HepG2 (cell line): Measurements from ENCODE around the gene TMC2. TPM values are rescaled to one million over a fixed set of nuclear protein-coding genes. Genes with fewer than 3 reads are reported as not detected.

ENCODE experiments used
- CC2D1A ChIP-seq: sonication (generic); formaldehyde crosslinking; IDR thresholded peaks from 2 replicates; pipeline ENCODE4 v1.8.1; 2023; ENCODE audit warnings: mild to moderate bottlenecking, missing genetic modification reagents
- CCAR2 ChIP-seq: fragments of 200-400 bp; formaldehyde crosslinking; optimal IDR thresholded peaks from 2 replicates; pipeline ENCODE3; 2018; ENCODE audit warnings: low read depth, mild to moderate bottlenecking, low read length, moderate library complexity
- MED13 ChIP-seq: sonication (generic); formaldehyde crosslinking; IDR thresholded peaks from 2 replicates; pipeline ENCODE4 v1.5.0; 2020; ENCODE audit warnings: missing genetic modification reagents
- NFE2L2 ChIP-seq: fragments of 150-350 bp; IDR thresholded peaks from 2 replicates; pipeline ENCODE4 v1.6.1; 2014; ENCODE audit warnings: low read length
- NR2F1 ChIP-seq, 2 experiments: fragments of 450-650 bp in 1 of 2; formaldehyde crosslinking in 1 of 2; IDR thresholded peaks; 2 replicates each; pipeline versions ENCODE4 v1.5.0 to v1.6.1; 2016 to 2020; ENCODE audit warnings: mild to moderate bottlenecking in 1 of 2, missing compliant biosample characterization in 1 of 2, missing genetic modification reagents in 1 of 2, moderate library complexity in 1 of 2
- PHF20 ChIP-seq: sonication (generic); formaldehyde crosslinking; IDR thresholded peaks from 2 replicates; pipeline ENCODE4 v1.5.0; 2020; ENCODE audit warnings: mild to moderate bottlenecking, missing genetic modification reagents
- REXO4 ChIP-seq: sonication (generic); formaldehyde crosslinking; IDR thresholded peaks from 2 replicates; pipeline ENCODE4 v1.8.0; 2022; ENCODE audit warnings: missing genetic modification reagents, mild to moderate bottlenecking, borderline replicate concordance
- SOX13 ChIP-seq, 3 experiments: fragments of 450-650 bp in 1 of 3; sonication (generic) in 1 of 3; formaldehyde crosslinking in 1 of 3; IDR thresholded peaks in 2 of 3; conservative IDR thresholded peaks in 1 of 3; 2 replicates each; pipeline versions ENCODE4 v1.5.0 to v1.6.1; 2016 to 2020; ENCODE audit warnings: antibody characterized with exemption in 1 of 3, mild to moderate bottlenecking in 1 of 3, missing compliant biosample characterization in 1 of 3, missing genetic modification reagents in 1 of 3, moderate library complexity in 1 of 3
- ZNF570 ChIP-seq: sonication (generic); formaldehyde crosslinking; IDR thresholded peaks from 2 replicates; pipeline ENCODE4 v1.4.0; 2020; ENCODE audit warnings: mild to moderate bottlenecking, missing genetic modification reagents, borderline replicate concordance
- ZNF713 ChIP-seq: sonication (generic); formaldehyde crosslinking; IDR thresholded peaks from 2 replicates; pipeline ENCODE4 v1.4.0; 2020; ENCODE audit warnings: mild to moderate bottlenecking, missing genetic modification reagents
- ZSCAN22 ChIP-seq: sonication (generic); formaldehyde crosslinking; IDR thresholded peaks from 2 replicates; pipeline ENCODE4 v1.4.0; 2020; ENCODE audit warnings: mild to moderate bottlenecking, missing genetic modification reagents
- ZSCAN31 ChIP-seq: sonication (generic); formaldehyde crosslinking; IDR thresholded peaks from 2 replicates; pipeline ENCODE4 v1.5.0; 2020; ENCODE audit warnings: low read depth, mild to moderate bottlenecking, missing genetic modification reagents
- polyA plus RNA-seq, 8 experiments: library from polyadenylated mRNA; depleted of rRNA in 3 of 8; stranded (reverse) in 7 of 8; unstranded in 1 of 8; fragments of >200 nt; fragmentation: Illumina TruSeq in 4 of 8; extraction: Trizol in 4 of 8; gene quantifications; 2 replicates each; pipeline versions ENCODE4 v1.2.1 to v1.2.3, GENCODE V29; 2011 to 2016; ENCODE audit warnings: low read depth in 4 of 8, missing spikeins in 1 of 8, mixed read lengths in 1 of 8; ENCODE audit not compliant: insufficient read depth in 1 of 8
- total RNA-seq, 5 experiments: library from RNA; depleted of rRNA; stranded (reverse); fragments of >200 nt; fragmentation: Illumina TruSeq; extraction: Trizol; gene quantifications; 2 replicates each; pipeline ENCODE4 v1.2.3, GENCODE V29; 2016; ENCODE audit warnings: low read depth in 1 of 5
- TF ChIP-seq, protein P1 (sequence below): sonication (generic); formaldehyde crosslinking; IDR thresholded peaks from 2 replicates; pipeline ENCODE4 v1.4.0; 2020; ENCODE audit warnings: low read depth, missing genetic modification reagents
- TF ChIP-seq, protein P2 (sequence below): sonication (generic); formaldehyde crosslinking; IDR thresholded peaks from 2 replicates; pipeline ENCODE4 v1.8.1; 2022; ENCODE audit warnings: low read depth, mild to moderate bottlenecking, missing genetic modification reagents
- TF ChIP-seq, protein P3 (sequence below): sonication (generic); formaldehyde crosslinking; IDR thresholded peaks from 2 replicates; pipeline ENCODE4 v1.4.0; 2020; ENCODE audit warnings: missing genetic modification reagents, borderline replicate concordance
- TF ChIP-seq, protein P4 (sequence below): sonication (generic); formaldehyde crosslinking; conservative IDR thresholded peaks from 2 replicates; pipeline ENCODE4 v1.4.0; 2020; ENCODE audit warnings: missing genetic modification reagents
- TF ChIP-seq, protein P5 (sequence below): IDR thresholded peaks from 2 replicates; pipeline ENCODE4 v1.6.1; 2016

The TMC2 gene
- total and polyA plus RNA-seq, 2 of the 13 experiments (the other 11 are each of a cell fraction or from before 2014, with no cell fraction given), result not detected

DNA sequence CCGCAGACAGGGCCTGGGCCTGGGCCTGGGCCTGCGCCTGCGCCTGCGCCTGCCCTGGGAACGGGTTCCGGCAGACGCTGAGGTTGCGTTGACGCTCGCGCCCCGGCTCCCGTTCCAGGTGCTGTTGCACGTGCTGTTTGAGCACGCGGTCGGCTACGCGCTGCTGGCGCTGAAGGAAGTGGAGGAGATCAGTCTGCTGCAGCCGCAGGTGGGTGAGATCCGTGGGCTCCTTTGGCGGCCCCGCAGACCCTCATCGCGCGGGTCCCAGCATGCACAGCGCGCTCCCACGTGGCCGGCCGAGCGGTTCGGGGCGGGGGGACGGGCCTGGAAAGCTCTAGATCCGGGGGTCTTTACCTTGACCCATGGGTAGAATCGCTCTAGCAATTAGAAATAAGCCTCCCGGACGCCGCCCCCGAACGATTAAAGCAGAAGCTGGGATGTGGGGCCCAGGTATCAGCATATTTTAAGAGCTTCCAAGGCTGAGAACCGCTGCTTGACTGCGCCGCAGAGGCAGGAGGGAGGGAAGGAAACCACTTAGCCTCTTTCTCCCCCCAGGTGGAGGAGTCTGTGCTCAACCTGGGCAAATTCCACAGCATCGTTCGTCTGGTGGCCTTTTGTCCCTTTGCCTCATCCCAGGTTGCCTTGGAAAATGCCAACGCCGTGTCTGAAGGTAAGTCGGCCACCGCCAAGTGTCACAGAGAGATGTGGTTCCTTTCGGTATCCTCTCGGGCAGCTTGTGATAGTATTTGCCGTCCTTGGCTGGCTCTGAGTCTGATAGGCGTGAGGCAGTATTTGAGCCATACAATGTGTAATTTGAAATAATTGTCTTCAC, 116.6 kb downstream of the TMC2 start (continued):
- TF ChIP-seq, protein P1, sequence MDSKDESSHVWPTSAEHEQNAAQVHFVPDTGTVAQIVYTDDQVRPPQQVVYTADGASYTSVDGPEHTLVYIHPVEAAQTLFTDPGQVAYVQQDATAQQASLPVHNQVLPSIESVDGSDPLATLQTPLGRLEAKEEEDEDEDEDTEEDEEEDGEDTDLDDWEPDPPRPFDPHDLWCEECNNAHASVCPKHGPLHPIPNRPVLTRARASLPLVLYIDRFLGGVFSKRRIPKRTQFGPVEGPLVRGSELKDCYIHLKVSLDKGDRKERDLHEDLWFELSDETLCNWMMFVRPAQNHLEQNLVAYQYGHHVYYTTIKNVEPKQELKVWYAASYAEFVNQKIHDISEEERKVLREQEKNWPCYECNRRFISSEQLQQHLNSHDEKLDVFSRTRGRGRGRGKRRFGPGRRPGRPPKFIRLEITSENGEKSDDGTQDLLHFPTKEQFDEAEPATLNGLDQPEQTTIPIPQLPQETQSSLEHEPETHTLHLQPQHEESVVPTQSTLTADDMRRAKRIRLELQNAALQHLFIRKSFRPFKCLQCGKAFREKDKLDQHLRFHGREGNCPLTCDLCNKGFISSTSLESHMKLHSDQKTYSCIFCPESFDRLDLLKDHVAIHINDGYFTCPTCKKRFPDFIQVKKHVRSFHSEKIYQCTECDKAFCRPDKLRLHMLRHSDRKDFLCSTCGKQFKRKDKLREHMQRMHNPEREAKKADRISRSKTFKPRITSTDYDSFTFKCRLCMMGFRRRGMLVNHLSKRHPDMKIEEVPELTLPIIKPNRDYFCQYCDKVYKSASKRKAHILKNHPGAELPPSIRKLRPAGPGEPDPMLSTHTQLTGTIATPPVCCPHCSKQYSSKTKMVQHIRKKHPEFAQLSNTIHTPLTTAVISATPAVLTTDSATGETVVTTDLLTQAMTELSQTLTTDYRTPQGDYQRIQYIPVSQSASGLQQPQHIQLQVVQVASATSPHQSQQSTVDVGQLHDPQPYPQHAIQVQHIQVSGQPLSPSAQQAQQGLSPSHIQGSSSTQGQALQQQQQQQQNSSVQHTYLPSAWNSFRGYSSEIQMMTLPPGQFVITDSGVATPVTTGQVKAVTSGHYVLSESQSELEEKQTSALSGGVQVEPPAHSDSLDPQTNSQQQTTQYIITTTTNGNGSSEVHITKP (CRISPR knock-in tag), result no peak; the same call in 1 of the 2 replicates
- TF ChIP-seq ZSCAN22 (peak; percentile 76; the same call in 1 of the 2 replicates), SOX13 (IDR thresholded peaks at IDR 0.05) (no peak), SOX13 (CRISPR knock-in tag; conservative IDR thresholded peaks at IDR 0.05 in 1 of 2, IDR thresholded peaks at IDR 0.05 in 1 of 2) (no peak), CC2D1A (no peak), PHF20 (CRISPR knock-in tag) (peak; percentile 65), ZNF713 (CRISPR knock-in tag) (no peak), MED13 (CRISPR knock-in tag) (no peak), NR2F1 (CRISPR knock-in tag; IDR thresholded peaks at IDR 0.05) (no peak), ZNF570 (CRISPR knock-in tag) (no peak; the same call in 1 of the 2 replicates), REXO4 (peak; percentile 48; the same call in 1 of the 2 replicates), ZSCAN31 (peak; percentile 51; the same call in 1 of the 2 replicates), NFE2L2 (no peak), CCAR2 (no peak)
- TF ChIP-seq, protein P2, sequence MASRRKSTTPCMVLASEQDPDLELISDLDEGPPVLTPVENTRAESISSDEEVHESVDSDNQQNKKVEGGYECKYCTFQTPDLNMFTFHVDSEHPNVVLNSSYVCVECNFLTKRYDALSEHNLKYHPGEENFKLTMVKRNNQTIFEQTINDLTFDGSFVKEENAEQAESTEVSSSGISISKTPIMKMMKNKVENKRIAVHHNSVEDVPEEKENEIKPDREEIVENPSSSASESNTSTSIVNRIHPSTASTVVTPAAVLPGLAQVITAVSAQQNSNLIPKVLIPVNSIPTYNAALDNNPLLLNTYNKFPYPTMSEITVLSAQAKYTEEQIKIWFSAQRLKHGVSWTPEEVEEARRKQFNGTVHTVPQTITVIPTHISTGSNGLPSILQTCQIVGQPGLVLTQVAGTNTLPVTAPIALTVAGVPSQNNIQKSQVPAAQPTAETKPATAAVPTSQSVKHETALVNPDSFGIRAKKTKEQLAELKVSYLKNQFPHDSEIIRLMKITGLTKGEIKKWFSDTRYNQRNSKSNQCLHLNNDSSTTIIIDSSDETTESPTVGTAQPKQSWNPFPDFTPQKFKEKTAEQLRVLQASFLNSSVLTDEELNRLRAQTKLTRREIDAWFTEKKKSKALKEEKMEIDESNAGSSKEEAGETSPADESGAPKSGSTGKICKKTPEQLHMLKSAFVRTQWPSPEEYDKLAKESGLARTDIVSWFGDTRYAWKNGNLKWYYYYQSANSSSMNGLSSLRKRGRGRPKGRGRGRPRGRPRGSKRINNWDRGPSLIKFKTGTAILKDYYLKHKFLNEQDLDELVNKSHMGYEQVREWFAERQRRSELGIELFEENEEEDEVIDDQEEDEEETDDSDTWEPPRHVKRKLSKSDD (CRISPR knock-in tag), result no peak
- TF ChIP-seq, protein P3, sequence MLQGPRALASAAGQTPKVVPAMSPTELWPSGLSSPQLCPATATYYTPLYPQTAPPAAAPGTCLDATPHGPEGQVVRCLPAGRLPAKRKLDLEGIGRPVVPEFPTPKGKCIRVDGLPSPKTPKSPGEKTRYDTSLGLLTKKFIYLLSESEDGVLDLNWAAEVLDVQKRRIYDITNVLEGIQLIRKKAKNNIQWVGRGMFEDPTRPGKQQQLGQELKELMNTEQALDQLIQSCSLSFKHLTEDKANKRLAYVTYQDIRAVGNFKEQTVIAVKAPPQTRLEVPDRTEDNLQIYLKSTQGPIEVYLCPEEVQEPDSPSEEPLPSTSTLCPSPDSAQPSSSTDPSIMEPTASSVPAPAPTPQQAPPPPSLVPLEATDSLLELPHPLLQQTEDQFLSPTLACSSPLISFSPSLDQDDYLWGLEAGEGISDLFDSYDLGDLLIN (CRISPR knock-in tag), result peak; percentile 84; the same call in 1 of the 2 replicates
- TF ChIP-seq, protein P4, sequence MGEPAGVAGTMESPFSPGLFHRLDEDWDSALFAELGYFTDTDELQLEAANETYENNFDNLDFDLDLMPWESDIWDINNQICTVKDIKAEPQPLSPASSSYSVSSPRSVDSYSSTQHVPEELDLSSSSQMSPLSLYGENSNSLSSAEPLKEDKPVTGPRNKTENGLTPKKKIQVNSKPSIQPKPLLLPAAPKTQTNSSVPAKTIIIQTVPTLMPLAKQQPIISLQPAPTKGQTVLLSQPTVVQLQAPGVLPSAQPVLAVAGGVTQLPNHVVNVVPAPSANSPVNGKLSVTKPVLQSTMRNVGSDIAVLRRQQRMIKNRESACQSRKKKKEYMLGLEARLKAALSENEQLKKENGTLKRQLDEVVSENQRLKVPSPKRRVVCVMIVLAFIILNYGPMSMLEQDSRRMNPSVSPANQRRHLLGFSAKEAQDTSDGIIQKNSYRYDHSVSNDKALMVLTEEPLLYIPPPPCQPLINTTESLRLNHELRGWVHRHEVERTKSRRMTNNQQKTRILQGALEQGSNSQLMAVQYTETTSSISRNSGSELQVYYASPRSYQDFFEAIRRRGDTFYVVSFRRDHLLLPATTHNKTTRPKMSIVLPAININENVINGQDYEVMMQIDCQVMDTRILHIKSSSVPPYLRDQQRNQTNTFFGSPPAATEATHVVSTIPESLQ (CRISPR knock-in tag), result no peak; the same call in 1 of the 2 replicates
- TF ChIP-seq, protein P5, sequence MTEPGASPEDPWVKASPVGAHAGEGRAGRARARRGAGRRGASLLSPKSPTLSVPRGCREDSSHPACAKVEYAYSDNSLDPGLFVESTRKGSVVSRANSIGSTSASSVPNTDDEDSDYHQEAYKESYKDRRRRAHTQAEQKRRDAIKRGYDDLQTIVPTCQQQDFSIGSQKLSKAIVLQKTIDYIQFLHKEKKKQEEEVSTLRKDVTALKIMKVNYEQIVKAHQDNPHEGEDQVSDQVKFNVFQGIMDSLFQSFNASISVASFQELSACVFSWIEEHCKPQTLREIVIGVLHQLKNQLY (CRISPR knock-in tag), result no peak
